HCT116 (cell line): ENCODE data around the gene SEMA6B.

Experiments
- EZH2 ChIP-seq: fragments of 200-600 bp; sonication (generic); IDR thresholded peaks from 2 replicates; pipeline ENCODE4 v1.6.1; 2017; ENCODE audit warnings: antibody characterized with exemption, mixed run types
- POLR2A ChIP-seq: IDR thresholded peaks from 2 replicates; pipeline ENCODE4 v1.7.0; 2011; ENCODE audit warnings: borderline replicate concordance; ENCODE audit not compliant: insufficient read depth, insufficient read length; ENCODE audit errors: extremely low read depth
- RAD21 ChIP-seq: IDR thresholded peaks from 2 replicates; pipeline ENCODE4 v1.6.1; 2012; ENCODE audit warnings: low read depth, mild to moderate bottlenecking
- SP1 ChIP-seq: IDR thresholded peaks from 2 replicates; pipeline ENCODE4 v1.6.1; 2012; ENCODE audit warnings: low read depth
- YY1 ChIP-seq: IDR thresholded peaks from 2 replicates; pipeline ENCODE4 v1.6.1; 2011; ENCODE audit warnings: low read length, low read depth, moderate library complexity, mild to moderate bottlenecking; ENCODE audit not compliant: insufficient replicate concordance; ENCODE audit errors: extremely low read depth
- ZFX ChIP-seq: fragments of 450-650 bp; IDR thresholded peaks from 2 replicates; pipeline ENCODE4 v1.6.1; 2017
- TF ChIP-seq, protein P1 (sequence below), 3 experiments: fragments of 200-600 bp in 1 of 3; sonication (generic) in 1 of 3; IDR thresholded peaks in 2 of 3; conservative IDR thresholded peaks in 1 of 3; 2 replicates each; pipeline ENCODE4 v1.5.1; 2012 to 2017; ENCODE audit warnings: low read depth in 2 of 3, low read length in 2 of 3, antibody characterized with exemption in 1 of 3, borderline replicate concordance in 1 of 3, control low read depth in 1 of 3, mild to moderate bottlenecking in 1 of 3, mixed read lengths in 1 of 3, mixed run types in 1 of 3, moderate library complexity in 1 of 3; ENCODE audit not compliant: insufficient read depth in 1 of 3
- TF ChIP-seq, protein P2 (sequence below): IDR thresholded peaks from 2 replicates; pipeline ENCODE4 v1.6.1; 2011; ENCODE audit warnings: mild to moderate bottlenecking, low read length, moderate library complexity; ENCODE audit not compliant: insufficient replicate concordance; ENCODE audit errors: extremely low read depth
- TF ChIP-seq, protein P3 (sequence below): IDR thresholded peaks from 2 replicates; pipeline ENCODE4 v1.6.1; 2012; ENCODE audit warnings: low read depth

- TF ChIP-seq POLR2A (no peak), YY1 (no peak), EZH2 (no peak), RAD21 (no peak), SP1 (no peak), ZFX (no peak)
- TF ChIP-seq, protein P1, sequence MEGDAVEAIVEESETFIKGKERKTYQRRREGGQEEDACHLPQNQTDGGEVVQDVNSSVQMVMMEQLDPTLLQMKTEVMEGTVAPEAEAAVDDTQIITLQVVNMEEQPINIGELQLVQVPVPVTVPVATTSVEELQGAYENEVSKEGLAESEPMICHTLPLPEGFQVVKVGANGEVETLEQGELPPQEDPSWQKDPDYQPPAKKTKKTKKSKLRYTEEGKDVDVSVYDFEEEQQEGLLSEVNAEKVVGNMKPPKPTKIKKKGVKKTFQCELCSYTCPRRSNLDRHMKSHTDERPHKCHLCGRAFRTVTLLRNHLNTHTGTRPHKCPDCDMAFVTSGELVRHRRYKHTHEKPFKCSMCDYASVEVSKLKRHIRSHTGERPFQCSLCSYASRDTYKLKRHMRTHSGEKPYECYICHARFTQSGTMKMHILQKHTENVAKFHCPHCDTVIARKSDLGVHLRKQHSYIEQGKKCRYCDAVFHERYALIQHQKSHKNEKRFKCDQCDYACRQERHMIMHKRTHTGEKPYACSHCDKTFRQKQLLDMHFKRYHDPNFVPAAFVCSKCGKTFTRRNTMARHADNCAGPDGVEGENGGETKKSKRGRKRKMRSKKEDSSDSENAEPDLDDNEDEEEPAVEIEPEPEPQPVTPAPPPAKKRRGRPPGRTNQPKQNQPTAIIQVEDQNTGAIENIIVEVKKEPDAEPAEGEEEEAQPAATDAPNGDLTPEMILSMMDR (IDR thresholded peaks at IDR 0.05 in 2 of 3, conservative IDR thresholded peaks at IDR 0.05 in 1 of 3; ENCODE audit: borderline replicate concordance in 1 of 3, insufficient read depth in 1 of 3, low read depth in 2 of 3, low read length in 2 of 3), result no peak
- TF ChIP-seq, protein P2, sequence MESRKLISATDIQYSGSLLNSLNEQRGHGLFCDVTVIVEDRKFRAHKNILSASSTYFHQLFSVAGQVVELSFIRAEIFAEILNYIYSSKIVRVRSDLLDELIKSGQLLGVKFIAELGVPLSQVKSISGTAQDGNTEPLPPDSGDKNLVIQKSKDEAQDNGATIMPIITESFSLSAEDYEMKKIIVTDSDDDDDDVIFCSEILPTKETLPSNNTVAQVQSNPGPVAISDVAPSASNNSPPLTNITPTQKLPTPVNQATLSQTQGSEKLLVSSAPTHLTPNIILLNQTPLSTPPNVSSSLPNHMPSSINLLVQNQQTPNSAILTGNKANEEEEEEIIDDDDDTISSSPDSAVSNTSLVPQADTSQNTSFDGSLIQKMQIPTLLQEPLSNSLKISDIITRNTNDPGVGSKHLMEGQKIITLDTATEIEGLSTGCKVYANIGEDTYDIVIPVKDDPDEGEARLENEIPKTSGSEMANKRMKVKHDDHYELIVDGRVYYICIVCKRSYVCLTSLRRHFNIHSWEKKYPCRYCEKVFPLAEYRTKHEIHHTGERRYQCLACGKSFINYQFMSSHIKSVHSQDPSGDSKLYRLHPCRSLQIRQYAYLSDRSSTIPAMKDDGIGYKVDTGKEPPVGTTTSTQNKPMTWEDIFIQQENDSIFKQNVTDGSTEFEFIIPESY, result no peak
- TF ChIP-seq, protein P3, sequence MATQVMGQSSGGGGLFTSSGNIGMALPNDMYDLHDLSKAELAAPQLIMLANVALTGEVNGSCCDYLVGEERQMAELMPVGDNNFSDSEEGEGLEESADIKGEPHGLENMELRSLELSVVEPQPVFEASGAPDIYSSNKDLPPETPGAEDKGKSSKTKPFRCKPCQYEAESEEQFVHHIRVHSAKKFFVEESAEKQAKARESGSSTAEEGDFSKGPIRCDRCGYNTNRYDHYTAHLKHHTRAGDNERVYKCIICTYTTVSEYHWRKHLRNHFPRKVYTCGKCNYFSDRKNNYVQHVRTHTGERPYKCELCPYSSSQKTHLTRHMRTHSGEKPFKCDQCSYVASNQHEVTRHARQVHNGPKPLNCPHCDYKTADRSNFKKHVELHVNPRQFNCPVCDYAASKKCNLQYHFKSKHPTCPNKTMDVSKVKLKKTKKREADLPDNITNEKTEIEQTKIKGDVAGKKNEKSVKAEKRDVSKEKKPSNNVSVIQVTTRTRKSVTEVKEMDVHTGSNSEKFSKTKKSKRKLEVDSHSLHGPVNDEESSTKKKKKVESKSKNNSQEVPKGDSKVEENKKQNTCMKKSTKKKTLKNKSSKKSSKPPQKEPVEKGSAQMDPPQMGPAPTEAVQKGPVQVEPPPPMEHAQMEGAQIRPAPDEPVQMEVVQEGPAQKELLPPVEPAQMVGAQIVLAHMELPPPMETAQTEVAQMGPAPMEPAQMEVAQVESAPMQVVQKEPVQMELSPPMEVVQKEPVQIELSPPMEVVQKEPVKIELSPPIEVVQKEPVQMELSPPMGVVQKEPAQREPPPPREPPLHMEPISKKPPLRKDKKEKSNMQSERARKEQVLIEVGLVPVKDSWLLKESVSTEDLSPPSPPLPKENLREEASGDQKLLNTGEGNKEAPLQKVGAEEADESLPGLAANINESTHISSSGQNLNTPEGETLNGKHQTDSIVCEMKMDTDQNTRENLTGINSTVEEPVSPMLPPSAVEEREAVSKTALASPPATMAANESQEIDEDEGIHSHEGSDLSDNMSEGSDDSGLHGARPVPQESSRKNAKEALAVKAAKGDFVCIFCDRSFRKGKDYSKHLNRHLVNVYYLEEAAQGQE, result no peak
These were observed 51.7 kb downstream of the SEMA6B start for GRCh38 chr19:4507804-4508203.
